GM18507 (cell line): Measurements from ENCODE around the gene APBB2.

Source experiments
- DNase-seq: peaks from one replicate; pipeline ENCODE4 v3.0.0; 2011; ENCODE audit warnings: low read depth; ENCODE audit not compliant: insufficient read length; ENCODE audit errors: extremely low spot score
- FAIRE-seq: peaks from 2 replicates; lab custom pipeline; 2011; peaks lifted over from hg19 to GRCh38; lab: Jason Lieb, UNC

Gene APBB2

DNA sequence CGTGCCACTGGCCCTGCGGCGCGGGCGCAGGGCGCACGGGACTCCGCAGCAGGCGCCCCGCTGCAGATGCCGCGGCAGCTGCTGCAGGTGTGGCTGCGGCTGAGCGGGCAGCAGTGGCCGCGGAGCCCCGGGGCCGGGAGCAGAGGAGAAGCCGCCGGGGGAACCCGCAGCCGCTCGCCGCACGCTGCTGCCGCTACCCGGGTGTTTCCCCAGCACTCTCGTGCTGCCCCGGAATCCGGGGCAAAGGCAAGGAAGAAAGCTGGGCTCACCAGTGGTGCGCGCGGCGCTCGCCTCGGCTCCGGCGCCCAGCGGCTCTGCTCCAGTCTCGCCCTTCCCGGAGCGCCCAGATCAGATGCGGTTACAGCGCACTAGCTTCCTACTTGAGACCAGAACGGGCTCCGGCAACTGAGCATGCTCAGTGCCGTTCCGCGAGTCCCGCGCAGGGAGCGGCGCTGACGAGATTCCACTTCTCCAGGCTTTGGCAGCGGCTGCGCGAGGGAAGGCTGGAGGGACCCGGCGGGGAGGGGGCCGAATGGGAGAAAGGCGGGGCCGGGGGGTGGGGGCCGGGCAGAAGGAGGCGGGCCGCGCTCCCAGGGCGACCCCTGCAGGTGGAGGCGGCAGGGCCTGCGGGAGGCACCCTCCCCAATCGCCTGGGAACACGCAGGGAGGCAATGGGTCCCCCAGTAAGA, at the start of gene APBB2:
TSS of gene APBB2 (minus strand) at position 407 of the 689 bp plus-strand sequence. CDS start 181,288 bp downstream, outside the sequence.
- FAIRE-seq (peak; percentile 71), DNase-seq (peak; percentile 67)

DNA sequence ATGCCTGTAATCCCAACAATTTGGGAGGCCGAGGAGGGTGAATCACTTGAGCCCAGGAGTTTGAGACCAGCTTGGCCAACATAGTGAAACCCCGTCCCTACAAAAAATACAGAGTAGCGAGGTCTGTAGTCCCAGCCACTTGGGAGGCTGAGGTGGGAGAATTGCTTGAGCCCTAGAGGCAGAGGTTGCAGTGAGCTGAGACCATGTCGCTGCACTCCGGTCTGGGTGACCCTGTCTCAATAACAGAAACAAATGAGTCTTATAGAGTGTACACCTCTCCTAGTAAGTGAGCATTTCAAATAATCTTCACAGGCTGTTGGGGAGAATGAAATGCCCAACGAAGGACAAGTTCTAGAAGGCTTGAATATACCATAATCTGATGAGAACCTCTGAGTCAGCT, 47.9 kb upstream of the APBB2 start:
- FAIRE-seq (no peak), DNase-seq (no peak)

DNA sequence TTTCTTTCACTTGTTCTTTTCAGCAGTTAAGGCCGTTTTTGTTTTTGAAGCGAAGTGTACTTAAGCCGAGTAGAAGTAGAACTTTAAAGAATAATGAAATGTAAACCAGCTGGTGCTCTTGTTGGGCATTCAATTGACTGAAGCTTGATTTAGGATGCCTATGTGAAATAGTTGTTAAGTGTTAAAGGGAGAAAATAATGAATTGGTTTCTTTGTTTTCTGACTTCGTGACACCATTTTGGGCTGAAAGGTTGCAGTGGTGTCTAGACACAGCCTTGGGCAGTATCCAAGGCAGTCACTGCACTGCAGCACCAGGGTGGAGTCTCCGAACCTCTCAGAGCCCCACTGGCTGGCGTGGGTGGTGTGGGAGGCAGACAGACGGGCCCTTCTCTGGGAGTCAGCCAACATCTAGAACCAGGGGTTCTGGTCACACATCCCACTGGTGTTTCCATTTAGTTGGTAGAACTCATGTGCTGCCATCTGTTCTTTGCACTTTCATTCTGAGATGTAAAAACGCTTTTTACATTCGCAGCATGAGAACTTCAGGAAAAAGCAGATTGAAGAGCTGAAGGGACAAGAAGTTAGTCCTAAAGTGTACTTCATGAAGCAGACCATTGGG, 45.9 kb upstream of the APBB2 start:
- FAIRE-seq, result no peak
- DNase-seq, result no peak

DNA sequence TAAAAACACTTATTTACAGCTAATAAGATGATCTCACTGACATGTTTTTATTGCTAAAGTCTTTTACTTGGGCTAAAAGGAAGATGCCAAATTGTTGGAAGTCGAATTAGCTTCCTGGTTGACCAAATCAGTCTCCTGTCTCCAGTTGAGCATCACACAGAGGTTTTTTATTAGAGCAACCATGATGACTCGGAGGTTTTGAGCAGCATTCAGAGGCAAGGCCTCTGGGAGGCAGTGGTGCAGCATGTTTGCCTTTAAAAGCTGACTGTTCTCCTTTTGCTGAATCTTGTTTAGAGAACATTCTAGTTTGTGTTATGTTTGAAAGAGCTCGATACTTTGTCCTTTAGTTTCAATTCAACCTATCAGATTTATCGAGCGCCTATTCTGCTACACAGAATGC, 44.4 kb upstream of the APBB2 start:
- FAIRE-seq (peak; percentile 35), DNase-seq (no peak)

DNA sequence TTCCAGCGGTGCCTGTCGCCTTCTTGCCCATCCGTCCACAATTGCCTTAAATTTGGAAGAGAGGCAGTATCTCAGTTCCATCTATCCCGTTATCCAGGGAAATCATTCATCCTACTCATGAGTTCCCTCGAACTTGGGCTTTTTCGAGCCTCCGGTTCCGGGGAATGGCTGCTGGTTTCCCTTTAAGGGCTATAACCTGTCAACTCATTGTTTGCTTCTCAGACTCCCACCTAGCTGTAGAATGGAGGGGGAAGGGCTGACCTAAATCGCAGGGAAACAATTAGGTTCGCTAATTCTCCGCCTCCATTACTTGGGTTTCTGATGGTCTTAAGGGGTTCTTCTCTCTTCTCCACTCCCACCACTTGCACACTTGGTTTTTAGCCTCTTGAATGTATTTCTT, 43.6 kb upstream of the APBB2 start:
- FAIRE-seq, result no peak
- DNase-seq, result no peak

DNA sequence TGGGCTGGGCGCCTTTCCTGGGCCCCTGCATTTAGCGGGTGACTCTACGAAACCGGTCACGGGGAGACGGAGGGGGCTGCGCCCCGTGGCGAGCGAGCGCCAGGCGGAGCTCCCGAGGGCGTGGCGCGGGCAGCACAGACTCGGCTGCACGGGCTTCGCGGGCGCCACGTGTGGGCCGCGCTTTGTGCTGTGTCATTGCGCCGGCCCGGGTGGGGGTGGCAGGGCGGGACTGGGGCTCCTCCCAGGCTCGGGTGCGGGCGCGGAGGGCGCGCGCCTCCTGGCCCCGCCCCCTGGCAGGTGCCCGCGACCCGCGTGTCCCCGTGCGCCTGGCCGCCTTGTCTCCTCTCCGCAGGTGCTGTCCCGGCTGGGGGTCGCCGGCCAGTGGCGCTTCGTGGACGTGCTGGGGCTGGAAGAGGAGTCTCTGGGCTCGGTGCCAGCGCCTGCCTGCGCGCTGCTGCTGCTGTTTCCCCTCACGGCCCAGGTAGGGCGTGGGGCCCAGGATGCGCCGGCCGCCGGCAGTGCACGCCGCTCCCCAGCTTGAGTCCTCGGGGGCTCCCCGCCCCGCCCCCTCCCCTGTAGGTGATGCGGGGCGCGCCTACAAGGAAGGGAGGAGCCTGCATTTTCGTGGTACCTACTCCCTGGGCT, 43.0 kb upstream of the APBB2 start:
- no peak for FAIRE-seq

DNA sequence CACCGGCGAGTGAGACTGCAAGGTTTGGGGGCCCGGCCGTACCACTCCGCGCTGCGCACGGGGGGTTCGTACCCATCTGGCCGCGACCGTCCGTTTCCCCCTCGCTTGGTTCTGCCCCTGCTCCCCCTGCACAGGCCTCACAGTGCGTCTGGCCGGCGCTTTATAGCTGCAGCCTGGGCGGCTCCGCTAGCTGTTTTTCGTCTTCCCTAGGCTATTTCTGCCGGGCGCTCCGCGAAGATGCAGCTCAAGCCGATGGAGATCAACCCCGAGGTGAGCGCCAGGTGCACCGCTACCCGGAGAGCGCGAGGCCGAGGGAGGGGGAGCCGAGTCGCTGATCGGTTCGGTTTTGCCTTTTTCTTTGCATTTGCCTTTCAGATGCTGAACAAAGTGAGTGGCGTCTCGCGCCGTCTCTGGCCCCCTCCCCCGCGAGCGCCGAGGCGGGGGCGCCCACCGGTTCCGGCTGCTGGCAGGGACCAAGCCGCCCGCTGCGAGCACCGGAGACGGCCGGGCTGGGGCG, 42.5 kb upstream of the APBB2 start, which contains the start of gene UCHL1:
TSS of gene UCHL1 (plus strand) at position 189 of the 517 bp plus-strand sequence. CDS start at position 238, 49 bp downstream.
- DNase-seq (peak; percentile 2), FAIRE-seq (no peak)

More for the DNA sequence above, 43.0 kb upstream of the APBB2 start:
- DNase-seq, result peak; percentile 5

DNA sequence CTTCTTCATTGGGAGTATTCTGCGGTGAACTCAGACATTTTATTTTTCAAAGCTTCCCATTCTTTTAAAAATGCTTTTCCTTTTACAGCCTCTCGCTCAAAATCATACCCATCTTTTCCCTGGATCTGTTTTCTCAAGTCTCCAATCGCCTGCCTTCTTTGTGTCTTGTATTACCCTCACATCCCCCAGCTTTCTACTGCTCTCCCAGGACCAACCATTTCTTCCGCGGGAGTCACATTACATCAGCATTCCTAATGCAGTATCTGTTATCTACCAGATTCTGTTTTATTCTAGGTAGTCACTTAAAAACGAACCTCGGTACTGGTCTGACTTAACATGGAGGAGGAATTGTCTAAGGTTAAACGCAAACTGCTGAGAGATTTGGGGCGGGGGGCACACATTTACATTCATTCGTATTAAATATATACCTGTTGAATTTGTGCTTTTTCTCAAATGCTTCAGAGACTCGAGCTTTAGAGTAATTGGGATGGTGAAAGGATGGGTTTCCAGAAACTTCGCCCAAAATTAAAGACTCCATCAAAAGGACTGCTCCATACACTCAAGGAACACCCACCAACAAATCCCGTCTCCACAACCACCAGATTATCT, 41.9 kb upstream of the APBB2 start:
- DNase-seq (no peak), FAIRE-seq (no peak)

DNA sequence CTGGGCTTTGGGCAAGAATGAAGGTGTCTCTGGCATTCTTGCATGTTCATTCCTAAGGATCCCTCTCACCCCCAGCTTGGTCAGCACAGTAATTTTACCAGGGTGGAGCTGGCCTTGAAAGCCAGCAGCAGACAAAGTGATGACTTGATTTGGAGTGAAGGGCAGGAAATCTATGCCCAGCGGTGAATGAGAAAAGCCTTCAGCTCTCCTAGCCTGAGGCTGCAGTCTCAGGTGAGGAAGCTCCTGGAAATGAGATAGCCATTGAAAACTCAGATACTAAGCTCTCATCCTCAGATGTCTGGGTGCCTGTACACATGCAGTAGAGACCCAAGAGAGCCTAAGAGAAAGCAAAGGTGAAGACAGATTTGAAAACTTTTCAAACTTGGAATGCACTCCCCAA, 31.6 kb upstream of the APBB2 start:
- FAIRE-seq (no peak), DNase-seq (no peak)

DNA sequence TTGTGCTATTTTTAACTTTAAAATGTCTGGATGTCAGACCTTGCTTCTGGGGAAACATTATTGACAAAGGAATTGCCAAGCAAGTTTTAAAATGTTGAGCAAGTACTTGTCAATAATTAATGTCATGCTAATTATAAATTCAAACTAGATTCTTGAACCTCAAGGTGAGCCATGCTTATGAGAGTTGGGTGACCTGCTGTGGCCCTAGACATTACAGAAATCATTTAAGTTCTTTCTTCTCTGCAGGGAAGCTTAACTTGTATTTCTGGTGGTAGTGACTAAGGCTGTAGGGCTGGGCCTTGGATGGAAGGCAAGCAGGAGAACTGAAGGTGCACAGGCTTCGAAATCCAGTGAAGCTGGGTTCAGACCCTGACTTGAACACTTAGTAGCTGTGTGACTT, 27.6 kb upstream of the APBB2 start:
- DNase-seq (no peak), FAIRE-seq (no peak)

DNA sequence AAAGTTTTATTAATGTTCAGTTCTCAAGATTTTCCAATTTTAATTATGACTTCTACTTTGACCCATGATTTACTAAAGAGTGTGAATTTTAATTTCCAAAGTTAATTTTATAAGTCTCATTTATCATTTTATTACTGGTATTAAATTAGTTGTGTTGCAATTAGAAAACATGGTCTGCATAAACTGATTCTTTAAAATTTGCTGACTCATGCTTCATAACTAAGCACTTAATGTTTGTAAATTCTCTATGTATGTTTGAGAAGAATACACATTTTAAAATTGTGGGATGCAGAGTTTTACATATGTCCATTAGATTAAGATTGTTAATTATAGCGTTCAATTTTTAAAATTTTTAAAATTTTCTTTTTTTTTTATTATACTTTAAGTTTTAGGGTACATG, 22.2 kb upstream of the APBB2 start:
- DNase-seq (no peak), FAIRE-seq (no peak)

DNA sequence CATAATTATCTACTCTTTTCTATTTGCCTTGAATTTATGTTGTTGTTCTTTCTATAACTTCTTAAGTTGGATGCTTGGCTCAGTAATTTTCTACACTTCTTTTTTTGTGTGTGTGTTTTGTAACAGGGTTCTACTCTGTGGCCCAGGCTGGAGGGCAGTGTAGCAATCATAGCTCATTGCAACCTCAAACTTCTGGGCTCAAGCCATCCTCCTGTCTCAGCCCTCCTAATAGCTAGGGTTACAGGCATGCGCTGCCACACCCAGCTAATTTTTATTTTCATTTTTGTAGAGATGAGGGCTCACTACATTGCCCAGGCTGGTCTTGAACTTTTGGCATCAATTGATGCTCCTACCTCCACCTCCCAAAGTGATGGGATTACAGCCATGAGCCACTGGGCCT, 21.7 kb upstream of the APBB2 start:
- DNase-seq (no peak), FAIRE-seq (no peak)

DNA sequence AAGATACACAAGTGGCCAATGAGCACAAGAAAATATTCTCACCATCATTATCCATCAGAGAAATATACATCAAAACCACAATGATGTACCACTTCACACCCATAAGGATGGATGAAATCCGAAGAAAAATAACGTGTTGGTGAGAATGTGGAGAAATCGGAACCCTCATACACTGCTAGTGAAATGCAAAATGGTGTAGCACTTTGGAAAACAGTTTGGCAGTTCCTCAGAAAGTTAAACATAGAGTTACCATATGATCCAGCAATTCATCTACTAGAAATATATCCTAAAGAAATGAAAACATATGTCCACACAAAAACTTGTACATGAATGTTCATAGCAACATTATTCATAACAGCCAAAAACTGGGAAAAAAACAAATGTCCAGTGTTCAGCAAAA, 18.5 kb upstream of the APBB2 start:
- DNase-seq (no peak), FAIRE-seq (no peak)

DNA sequence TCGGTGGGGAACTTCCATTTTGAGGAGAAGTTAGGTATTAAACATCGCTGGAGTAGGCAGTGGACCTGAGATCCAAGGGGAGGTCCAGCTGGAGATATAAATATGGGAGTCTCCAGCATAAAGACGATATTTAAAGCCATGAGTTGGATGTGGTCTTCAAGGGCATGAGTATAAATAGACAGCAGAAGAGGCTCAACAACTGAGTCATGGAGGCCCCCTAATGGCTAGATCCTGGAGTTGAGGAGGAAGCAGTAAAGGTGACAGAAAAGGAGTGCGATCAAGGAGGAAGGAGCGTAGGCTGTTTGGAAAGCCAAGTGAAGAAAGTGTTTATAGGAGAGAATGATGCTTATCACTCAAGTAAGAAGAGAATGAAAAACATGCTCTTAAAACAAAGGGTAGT, 18.1 kb upstream of the APBB2 start:
- FAIRE-seq (no peak), DNase-seq (no peak)

DNA sequence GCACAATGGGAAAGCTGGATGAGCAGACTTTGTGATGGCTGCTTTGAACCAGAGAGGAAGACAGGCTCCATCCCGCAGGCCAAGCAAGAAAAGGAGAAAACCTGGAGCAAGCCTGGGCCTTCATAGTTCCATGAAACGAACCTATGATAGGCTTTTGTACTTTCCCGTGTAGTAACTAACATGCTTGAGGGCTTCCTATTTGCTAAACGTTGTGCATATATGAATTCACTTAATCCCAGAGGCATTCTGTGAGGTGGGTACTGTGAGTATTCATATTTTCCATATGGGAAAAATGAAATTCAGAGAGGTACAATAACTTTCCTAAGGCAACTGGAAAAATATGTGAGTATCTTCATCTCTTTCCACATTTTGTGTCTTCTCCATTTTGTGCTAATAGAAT, 13.6 kb upstream of the APBB2 start:
- no peak for DNase-seq
- no peak for FAIRE-seq

DNA sequence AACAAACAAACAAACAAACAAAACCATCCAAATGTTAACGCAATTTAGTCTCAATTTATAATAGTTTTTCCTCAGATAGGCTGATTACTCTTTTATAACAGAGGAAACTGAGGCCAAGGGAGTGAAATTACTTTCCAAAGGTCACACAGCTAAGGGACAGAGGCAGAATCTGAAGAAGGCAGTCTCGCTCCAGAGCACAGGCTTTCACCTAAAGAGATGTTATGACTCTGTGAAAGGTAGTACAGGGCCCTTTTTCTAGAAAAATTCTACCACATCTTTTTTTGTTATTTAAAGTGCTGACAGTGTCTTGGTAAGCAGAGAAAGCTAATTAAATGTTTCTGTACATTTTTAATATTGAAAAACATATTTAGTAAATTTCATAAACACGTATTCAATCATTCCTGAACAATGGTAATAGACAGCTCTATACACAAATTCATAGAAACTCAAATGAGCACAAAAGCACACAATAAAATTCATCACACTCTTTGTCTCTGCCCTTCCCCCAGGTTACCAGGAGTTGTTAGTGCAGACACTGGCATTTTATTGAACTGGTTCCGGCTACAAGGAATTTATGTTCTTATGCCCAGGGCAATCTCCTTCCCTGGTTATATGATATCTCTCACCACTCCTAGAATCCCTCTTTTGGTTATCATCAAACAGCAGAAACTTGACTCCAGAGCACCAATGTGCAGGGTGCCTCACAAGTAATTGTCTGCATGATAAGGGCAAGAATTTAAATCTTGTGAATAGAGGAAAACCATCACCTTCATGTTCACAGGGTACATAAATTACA, 7.7 kb upstream of the APBB2 start:
- no peak for FAIRE-seq
- no peak for DNase-seq

DNA sequence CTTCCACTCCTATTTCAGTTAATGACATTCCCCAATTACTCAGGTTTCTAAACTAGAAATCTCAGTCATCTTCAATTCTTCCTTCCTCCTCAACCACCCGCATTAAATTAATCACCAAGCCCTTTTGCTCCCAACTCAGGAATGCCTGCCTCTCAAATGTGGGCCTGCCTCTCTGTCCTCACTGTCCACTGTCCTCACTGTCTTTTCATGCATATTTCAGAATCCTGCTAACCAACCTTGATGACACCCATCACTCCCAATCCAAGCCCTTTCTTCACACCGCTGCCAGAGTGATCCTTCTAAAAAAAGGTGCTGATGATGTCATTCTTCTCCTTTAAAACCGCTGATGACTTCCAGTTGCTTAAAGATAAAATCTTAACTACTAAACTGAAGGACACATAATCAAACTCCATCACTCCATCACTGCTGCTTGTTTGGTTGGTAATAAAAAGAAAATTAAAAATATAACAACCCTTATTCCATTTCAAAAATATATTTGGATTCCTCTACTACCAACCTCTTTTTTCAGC, 5.1 kb upstream of the APBB2 start:
- DNase-seq (no peak), FAIRE-seq (no peak)

DNA sequence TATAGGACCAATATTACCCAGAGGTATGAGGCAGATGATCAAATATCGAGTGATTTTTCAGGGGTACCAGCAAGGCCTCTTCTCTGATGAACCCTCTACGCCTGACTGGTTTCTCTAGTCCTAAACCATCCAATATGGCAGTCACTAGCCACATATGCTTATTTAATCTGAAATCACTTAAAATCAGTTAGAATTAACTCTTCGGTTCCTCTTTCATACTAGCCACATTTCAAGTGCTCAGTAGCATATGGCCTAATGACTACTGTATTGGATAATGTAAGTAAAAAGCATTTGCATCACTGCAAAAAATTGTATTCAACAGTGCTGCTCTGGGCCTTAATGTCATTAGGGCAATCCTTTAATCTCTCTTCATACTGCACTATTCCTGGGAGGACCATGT, 4.4 kb upstream of the APBB2 start:
- DNase-seq, result no peak
- FAIRE-seq, result no peak

DNA sequence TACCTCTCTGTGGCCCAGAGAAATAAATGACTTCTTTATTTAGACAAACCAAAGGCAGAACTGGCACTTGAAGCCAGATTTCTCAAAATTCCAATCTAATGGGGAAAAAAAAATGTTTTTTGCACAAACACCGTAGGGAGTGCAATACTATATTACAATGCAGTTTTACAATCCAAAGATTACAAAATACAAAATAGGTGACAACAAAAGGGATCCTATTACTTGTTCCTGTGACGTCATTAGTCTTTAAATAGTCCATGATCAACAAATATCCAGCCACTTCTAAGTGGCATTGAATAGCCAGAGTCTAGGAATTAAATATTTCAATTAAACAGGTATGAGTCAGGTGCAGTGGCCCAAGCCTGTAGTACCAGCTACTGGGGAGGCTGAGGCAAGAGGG, 3.0 kb upstream of the APBB2 start:
- FAIRE-seq (no peak), DNase-seq (no peak)
